Measurements from ENCODE around the gene FOXC1.

FOXC1 gene

DNA sequence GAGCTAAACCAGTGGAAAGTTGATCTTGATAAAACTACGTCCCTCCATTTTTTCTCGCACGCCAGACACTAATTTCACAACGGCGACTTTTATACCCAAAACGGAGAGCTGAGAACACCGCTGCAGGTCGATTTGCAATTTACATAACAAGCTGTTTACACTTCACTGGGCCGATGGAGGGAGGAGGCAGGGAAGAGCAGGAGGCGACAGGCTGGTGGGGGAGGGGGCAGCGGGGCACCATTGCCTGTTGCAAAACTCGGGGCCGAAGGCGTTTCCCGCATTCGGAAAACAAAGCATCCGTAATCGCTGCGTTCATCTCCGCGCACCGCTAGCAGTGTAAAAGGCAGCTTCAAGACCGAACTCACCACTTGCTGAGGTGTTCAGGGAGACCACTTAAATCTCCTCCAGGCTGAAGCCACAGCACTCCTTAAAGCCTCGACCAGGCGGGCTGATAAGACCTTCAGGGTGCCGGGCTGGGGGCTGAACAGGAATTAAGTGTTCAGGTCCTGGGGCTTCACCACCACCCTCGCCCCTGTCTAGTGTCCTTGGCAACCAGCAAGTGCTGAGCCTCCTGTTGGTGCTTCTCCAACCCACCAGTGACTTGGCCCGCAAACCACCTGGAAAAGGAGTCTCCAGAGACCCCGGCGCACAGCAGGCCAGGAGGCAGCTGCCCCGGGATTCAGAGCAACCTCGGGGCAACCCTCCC lies 2.0 kb upstream of the FOXC1 start:
- intact Hi-C loops (cut with micrococcal nuclease) = no loop called here
- Mint-ChIP-seq H3K4me1 (ENCODE audit: low read depth) (peaks cover 53% of the 10 kb centered on the region), H3K36me3 (ENCODE audit: low read depth) (no peaks in the 10 kb centered on the region), H3K27me3 (peaks cover 75% of the 10 kb centered on the region), H3K4me3 (no peak overlapping the region), H3K9me3 (no peaks in the 10 kb centered on the region), H3K27ac (no peak overlapping the region)

DNA sequence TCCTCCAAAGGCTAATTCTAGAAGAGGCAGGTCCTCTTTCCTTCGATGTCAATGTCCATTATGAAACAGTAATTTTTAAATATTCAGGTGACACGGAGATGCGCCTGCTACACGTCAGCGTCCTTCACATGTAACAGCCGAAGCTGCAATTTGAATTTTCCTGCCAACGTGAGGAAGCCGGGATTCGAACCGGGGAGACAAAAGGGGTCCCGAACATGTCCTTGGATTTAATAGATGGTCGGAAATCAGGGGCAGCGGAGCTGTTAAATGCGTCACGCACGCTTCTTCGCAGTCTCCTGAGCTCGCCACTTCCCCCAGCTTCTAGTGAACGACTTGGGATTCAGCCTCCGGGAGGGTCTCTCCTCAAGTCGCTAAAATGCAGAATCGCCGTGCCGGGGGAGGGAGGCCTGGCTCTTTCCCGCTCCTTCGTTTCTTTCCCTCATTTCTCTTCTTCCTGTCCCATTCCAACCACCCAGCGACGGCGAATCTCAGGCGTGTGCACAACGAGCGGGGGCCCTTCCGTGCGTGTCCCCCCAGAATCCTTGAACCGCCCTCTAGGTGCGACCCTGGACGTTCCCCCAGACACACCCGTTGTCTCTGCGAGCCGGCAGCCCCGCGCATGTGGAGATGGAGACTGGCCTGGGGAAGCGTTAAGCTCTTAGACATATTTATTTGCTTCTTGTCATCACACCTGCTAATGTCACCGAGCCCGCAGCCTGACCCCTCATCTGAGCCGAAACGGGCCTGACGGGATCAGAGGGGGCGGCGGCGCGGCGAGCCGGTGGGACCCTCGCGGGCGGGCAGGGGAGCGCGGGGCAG lies 1.3 kb upstream of the FOXC1 start:
- intact Hi-C loops (cut with micrococcal nuclease) = no loop called here
- H3K36me3 Mint-ChIP-seq (ENCODE audit: low read depth) = no peaks in the 10 kb centered on the region
- H3K4me1 Mint-ChIP-seq (ENCODE audit: low read depth) = peaks cover 53% of the 10 kb centered on the region
- H3K27ac Mint-ChIP-seq = no peak overlapping the region
- peak overlapping the region; percentile 21 for H3K4me3 Mint-ChIP-seq
- H3K27me3 Mint-ChIP-seq = peaks cover 72% of the 10 kb centered on the region
- H3K9me3 Mint-ChIP-seq = no peaks in the 10 kb centered on the region

GRCh38 chr6:1609041-1609647 lies 571 bp upstream of the FOXC1 start:
- Mint-ChIP-seq H3K4me1 (ENCODE audit: low read depth) (peaks cover 53% of the 10 kb centered on the region), H3K9me3 (no peaks in the 10 kb centered on the region), H3K27me3 (peaks cover 72% of the 10 kb centered on the region), H3K4me3 (peak overlapping the region; percentile 67), H3K36me3 (ENCODE audit: low read depth) (no peaks in the 10 kb centered on the region), H3K27ac (no peak overlapping the region)
- intact Hi-C loops (cut with micrococcal nuclease) = no loop called here

DNA sequence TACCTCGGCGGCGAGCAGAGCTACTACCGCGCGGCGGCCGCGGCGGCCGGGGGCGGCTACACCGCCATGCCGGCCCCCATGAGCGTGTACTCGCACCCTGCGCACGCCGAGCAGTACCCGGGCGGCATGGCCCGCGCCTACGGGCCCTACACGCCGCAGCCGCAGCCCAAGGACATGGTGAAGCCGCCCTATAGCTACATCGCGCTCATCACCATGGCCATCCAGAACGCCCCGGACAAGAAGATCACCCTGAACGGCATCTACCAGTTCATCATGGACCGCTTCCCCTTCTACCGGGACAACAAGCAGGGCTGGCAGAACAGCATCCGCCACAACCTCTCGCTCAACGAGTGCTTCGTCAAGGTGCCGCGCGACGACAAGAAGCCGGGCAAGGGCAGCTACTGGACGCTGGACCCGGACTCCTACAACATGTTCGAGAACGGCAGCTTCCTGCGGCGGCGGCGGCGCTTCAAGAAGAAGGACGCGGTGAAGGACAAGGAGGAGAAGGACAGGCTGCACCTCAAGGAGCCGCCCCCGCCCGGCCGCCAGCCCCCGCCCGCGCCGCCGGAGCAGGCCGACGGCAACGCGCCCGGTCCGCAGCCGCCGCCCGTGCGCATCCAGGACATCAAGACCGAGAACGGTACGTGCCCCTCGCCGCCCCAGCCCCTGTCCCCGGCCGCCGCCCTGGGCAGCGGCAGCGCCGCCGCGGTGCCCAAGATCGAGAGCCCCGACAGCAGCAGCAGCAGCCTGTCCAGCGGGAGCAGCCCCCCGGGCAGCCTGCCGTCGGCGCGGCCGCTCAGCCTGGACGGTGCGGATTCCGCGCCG lies 994 bp downstream of the FOXC1 start:
- Mint-ChIP-seq H3K4me1 (ENCODE audit: low read depth) (peaks cover 43% of the 10 kb centered on the region), H3K9me3 (no peaks in the 10 kb centered on the region), H3K27ac (no peak overlapping the region), H3K4me3 (peak overlapping the region; percentile 73), H3K36me3 (ENCODE audit: low read depth) (no peaks in the 10 kb centered on the region), H3K27me3 (peaks cover 73% of the 10 kb centered on the region)
- intact Hi-C loops (cut with micrococcal nuclease) = no loop called here

GRCh38 chr6:1611322-1611571 lies 1.5 kb downstream of the FOXC1 start:
- H3K36me3 Mint-ChIP-seq (ENCODE audit: low read depth) = no peaks in the 10 kb centered on the region
- intact Hi-C loops (cut with micrococcal nuclease) = no loop called here

GRCh38 chr6:1611572-1612298 lies 2.0 kb downstream of the FOXC1 start:
- H3K4me1 Mint-ChIP-seq (ENCODE audit: low read depth) = peaks cover 34% of the 10 kb centered on the region
- H3K9me3 Mint-ChIP-seq = no peaks in the 10 kb centered on the region
- H3K27me3 Mint-ChIP-seq = peaks cover 73% of the 10 kb centered on the region
- intact Hi-C loops (cut with micrococcal nuclease) = no loop called here
- H3K27ac Mint-ChIP-seq = no peak overlapping the region
- no peaks in the 10 kb centered on the region for H3K36me3 Mint-ChIP-seq (ENCODE audit: low read depth)
- peak overlapping the region; percentile 68 for H3K4me3 Mint-ChIP-seq

More at GRCh38 chr6:1611322-1611571, 1.5 kb downstream of the FOXC1 start:
- no peaks in the 10 kb centered on the region for H3K9me3 Mint-ChIP-seq
- peaks cover 73% of the 10 kb centered on the region for H3K27me3 Mint-ChIP-seq
- H3K27ac Mint-ChIP-seq = no peak overlapping the region
- peaks cover 38% of the 10 kb centered on the region for H3K4me1 Mint-ChIP-seq (ENCODE audit: low read depth)
- no peak overlapping the region for H3K4me3 Mint-ChIP-seq

- Mint-ChIP-seq H3K4me3 (peak overlapping the region; percentile 68), H3K27me3 (peaks cover 73% of the 10 kb centered on the region), H3K36me3 (ENCODE audit: low read depth) (no peaks in the 10 kb centered on the region), H3K27ac (no peak overlapping the region), H3K9me3 (no peaks in the 10 kb centered on the region), H3K4me1 (ENCODE audit: low read depth) (peaks cover 27% of the 10 kb centered on the region)
- intact Hi-C loops (cut with micrococcal nuclease) = no loop called here
Measured at GRCh38 chr6:1612299-1612973, 2.7 kb downstream of the FOXC1 start.

DNA sequence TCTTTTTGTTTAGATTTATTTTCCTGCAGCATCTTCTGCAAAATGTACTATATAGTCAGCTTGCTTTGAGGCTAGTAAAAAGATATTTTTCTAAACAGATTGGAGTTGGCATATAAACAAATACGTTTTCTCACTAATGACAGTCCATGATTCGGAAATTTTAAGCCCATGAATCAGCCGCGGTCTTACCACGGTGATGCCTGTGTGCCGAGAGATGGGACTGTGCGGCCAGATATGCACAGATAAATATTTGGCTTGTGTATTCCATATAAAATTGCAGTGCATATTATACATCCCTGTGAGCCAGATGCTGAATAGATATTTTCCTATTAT lies 3.2 kb downstream of the FOXC1 start:
- intact Hi-C loops (cut with micrococcal nuclease) = no loop called here

GRCh38 chr6:1613346-1613687 lies 3.6 kb downstream of the FOXC1 start:
- no peak overlapping the region for H3K27ac Mint-ChIP-seq

More for the DNA sequence above, 3.2 kb downstream of the FOXC1 start:
- Mint-ChIP-seq H3K27me3 (peaks cover 73% of the 10 kb centered on the region), H3K9me3 (no peaks in the 10 kb centered on the region), H3K36me3 (ENCODE audit: low read depth) (no peaks in the 10 kb centered on the region), H3K4me3 (no peak overlapping the region), H3K4me1 (ENCODE audit: low read depth) (peaks cover 22% of the 10 kb centered on the region), H3K27ac (no peak overlapping the region)

GRCh38 chr6:1613688-1614447 lies 4.2 kb downstream of the FOXC1 start:
- intact Hi-C loops (cut with micrococcal nuclease) = no loop called here
- H3K4me3 Mint-ChIP-seq = no peak overlapping the region

More at GRCh38 chr6:1613346-1613687, 3.6 kb downstream of the FOXC1 start:
- Mint-ChIP-seq H3K27me3 (peaks cover 73% of the 10 kb centered on the region), H3K9me3 (no peaks in the 10 kb centered on the region), H3K4me3 (no peak overlapping the region), H3K36me3 (ENCODE audit: low read depth) (no peaks in the 10 kb centered on the region), H3K4me1 (ENCODE audit: low read depth) (peaks cover 19% of the 10 kb centered on the region)
- intact Hi-C loops (cut with micrococcal nuclease) = no loop called here

DNA sequence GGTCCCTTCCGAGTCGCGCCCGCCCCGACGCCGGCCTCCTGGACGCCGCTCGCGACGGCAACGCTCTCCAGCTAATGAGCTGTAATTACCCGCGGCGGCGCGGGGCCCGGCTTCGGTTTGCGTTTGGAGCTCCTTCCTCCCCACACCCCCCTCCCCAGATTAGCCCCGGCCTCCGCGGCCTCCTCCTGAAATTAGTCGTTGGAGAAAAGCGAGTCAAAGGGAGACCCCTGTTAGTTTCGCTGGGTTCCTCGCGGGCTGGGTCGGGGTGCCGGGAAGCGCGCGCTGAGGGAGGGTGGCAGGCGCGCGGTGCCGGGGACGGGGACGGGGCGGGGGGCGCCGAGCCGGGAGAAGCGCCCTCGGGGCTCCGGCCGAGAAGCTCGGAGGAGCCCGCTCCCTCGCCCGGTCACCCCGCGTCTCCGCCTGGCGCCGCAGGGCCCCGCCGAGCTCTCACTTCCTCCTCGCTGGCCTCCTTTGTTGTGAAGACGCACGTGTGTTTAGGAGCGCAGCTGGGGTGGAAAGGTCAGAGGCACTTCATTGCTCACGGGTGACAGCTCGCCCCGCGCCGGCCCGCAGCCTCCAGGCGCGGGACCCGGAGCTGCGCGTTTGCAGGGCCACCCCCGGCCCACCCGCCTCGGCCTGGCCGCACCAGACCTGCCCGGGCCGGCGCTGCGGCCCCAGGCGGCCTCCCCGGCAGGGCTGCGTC lies 4.9 kb downstream of the FOXC1 start:
- Mint-ChIP-seq H3K9me3 (no peaks in the 10 kb centered on the region), H3K4me1 (ENCODE audit: low read depth) (peaks cover 17% of the 10 kb centered on the region), H3K36me3 (ENCODE audit: low read depth) (no peaks in the 10 kb centered on the region), H3K27ac (no peak overlapping the region), H3K27me3 (peaks cover 77% of the 10 kb centered on the region), H3K4me3 (no peak overlapping the region)
- intact Hi-C loops (cut with micrococcal nuclease) = no loop called here

More at GRCh38 chr6:1613688-1614447, 4.2 kb downstream of the FOXC1 start:
- Mint-ChIP-seq H3K9me3 (no peaks in the 10 kb centered on the region), H3K4me1 (ENCODE audit: low read depth) (peaks cover 14% of the 10 kb centered on the region), H3K36me3 (ENCODE audit: low read depth) (no peaks in the 10 kb centered on the region), H3K27me3 (peaks cover 74% of the 10 kb centered on the region), H3K27ac (no peak overlapping the region)

GRCh38 chr6:1615151-1615852 lies 5.6 kb downstream of the FOXC1 start:
- Mint-ChIP-seq H3K27me3 (peaks cover 83% of the 10 kb centered on the region), H3K4me3 (no peak overlapping the region), H3K36me3 (ENCODE audit: low read depth) (no peaks in the 10 kb centered on the region), H3K9me3 (no peaks in the 10 kb centered on the region), H3K27ac (no peak overlapping the region), H3K4me1 (ENCODE audit: low read depth) (peaks cover 24% of the 10 kb centered on the region)
- intact Hi-C loops (cut with micrococcal nuclease) = no loop called here

Data from dendritic cell treated with granulocyte-macrophage colony-stimulating factor and Interleukin-4, amounts not matched to agents 40 ng/mL and 50 ng/mL, for 4 days (primary cell).